ENCODE data around the gene TLK1.
"Not testable (repeated sequence)": the region's sequence is repeated elsewhere in the genome, so short reads cannot be mapped to it uniquely, and the experiment has no call there.

TLK1 gene

DNA sequence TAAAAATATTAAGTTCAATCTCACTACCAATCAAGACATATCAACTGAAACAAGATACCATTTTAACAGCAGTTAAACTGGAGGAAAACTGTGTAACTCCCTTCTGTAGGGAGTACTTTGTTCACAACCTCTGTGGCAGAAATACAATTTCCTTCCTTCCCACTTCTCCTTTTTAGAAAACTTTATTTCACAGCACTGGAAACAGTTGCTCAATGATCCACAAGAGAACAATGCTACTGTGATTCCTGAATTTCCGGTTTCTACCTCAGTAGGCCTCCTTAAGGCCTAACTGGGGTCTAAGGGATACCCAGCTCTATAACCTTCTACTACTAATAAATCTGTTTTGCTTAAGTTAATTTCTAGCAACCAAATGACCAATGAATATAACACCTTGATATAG is 14.1 kb downstream of the TLK1 start:
- FAIRE-seq (no peak), DNase-seq (ENCODE audit: insufficient read length, low spot score) (no peak)

DNA sequence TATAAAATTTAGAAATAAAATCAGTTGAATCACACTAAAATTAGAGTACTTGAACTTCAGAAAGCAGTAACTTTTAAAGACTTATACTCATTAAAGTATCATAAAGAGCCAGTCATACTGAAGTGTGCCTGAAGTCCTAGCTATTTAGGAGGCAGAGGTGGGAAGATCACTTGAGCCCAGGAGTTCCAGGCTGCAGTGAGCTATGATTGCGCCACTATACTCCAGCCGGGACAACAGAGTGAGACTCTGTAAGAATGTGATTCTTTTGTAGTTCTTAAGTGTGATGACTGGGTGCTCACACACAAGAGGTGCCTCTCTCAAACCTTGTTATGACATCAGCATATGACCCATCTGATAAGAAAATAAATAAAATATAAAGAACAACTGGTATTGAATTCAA is 14.6 kb downstream of the TLK1 start:
- DNase-seq (ENCODE audit: insufficient read length, low spot score) (no peak), FAIRE-seq (no peak)

DNA sequence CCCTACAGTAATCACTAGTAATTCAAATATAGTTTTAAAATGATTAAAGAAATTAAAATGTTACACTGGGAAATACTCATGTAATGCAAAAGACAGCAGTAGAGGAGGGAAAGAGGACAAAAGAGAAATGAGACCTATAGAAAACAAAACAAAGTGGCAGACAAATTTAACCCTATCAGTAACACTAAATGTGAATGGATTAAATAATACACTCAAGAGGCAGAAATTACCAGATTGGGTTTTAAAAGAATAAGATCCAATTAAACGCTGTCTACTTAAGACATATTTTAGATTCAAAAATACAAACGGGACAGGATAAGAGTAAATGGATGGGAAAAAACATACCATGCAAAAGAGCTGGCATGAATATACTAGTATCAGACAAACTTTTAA is 17.0 kb downstream of the TLK1 start:
- DNase-seq (ENCODE audit: insufficient read length, low spot score) (no peak), FAIRE-seq (no peak)

DNA sequence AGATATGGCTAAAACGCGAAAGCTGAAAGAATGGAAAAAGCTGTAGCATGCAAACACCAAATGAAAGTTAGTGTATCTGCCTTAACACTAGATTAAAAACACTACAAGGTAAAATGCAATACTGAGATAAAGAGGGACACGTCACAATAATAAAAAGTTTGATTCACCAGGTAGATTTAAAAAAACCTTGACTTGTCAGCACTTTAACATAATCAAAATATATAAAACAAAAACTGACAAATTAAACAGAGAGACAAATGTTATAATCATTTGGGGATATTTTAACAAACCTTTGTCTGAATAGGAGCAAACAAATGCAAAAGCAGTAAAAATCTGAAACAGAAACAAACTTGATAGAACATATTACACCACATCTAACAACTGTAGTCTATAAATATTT is 18.3 kb downstream of the TLK1 start:
- DNase-seq (ENCODE audit: insufficient read length, low spot score), result no peak
- no peak for FAIRE-seq

DNA sequence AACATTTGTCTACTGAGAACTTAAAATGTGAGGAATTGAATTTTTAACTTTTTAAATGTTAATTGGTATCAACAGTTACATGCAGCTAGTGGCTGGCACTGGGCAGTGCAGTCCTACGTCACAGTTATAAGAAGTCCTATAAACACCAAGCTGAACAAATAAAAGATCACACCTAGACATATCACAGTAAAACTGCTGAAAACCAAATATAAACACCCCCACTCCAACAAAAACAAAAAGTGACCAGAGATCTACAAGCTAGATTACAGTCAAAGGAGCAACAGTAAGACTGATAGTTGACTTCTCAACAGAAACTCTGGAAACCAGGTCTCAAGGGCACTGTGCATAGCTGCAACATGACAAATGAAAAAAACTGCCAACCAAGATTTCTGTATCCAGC is 19.4 kb downstream of the TLK1 start:
- no peak for DNase-seq (ENCODE audit: insufficient read length, low spot score)

DNA sequence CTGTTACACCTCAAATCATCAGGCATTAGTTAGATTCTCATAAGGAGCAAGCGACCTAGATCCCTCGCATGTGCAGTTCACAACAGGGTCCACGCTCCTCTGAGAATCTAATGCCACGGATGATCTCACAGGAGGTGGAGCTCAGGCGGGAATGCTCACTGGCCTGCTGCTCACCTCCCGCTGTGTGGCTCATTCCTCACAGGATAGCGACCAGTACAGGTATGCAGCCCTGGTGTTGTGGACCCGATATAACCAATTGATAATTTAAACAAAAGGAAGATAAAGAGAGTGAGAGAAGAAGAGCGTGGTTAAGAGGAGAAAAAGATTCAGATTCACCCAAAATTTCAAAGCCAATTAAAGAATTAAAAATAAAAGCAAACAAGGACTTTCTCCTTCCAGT is 20.8 kb downstream of the TLK1 start:
- DNase-seq (ENCODE audit: insufficient read length, low spot score) (no peak), FAIRE-seq (no peak)

More for the DNA sequence above, 19.4 kb downstream of the TLK1 start:
- no peak for FAIRE-seq

DNA sequence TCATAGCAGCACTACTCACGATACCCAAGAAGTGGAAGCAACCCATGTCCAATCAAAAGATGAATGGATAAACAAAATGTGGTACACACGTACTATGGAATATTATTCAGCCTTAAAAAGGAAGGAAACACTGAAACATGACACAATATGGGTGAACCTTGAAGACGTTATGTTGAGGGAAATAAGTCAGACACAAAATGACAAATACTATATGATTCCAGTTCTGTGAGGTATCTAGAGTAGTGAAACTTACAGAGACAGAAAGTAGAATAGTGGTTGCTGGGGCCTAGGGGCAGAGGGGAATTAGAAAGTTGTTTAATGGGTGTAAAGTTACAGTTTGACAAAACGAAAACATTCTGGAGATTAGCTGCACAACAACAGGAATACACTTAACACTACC is 24.7 kb downstream of the TLK1 start:
- FAIRE-seq, result no peak
- DNase-seq (ENCODE audit: insufficient read length, low spot score), result no peak

DNA sequence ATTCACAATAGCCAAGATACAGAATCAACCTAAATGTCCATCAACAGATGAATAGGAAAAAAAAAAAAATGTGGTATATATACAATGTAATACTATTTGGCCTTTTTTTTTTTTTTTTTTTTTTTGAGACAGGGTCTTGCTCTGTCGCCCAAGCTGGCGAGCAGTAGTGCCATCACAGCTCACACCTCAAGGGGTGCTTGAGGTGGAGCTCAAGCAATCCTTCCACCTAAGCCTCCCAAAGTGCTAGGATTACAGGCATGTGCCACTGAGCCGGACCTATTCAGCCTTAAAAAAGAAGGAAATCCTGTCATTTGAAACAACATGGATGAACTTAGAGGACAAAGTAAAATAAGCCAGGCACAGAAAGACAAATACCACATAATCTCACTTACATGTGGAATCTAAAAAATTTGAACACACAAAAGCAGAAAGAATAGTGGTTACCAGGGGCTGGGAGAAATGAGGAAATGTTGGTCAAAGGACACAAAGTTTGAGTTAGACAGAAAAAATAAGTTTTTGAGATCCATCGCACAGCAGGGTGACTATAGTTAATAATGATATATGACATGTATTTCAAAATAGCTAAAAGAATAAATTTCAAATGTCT is 26.0 kb downstream of the TLK1 start:
- DNase-seq (ENCODE audit: insufficient read length, low spot score) (no peak), FAIRE-seq (no peak)

DNA sequence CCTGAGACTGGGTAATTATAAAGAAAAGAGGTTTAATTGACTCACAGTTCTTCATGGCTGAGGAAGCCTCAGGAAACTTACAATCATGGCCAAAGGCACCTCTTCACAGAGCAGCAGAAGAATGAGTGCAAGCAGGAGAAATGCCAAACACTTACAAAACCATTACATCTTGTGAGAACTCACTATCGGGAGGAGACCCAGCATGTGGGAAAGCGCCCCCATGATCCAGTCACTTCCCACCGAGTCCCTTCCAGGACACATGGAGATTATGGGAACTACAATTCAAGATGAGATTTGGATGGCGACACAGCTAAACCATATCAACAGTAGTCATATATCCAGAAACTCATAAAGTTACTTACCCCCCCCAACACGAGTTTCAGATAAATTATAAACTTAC is 28.6 kb downstream of the TLK1 start:
- DNase-seq (ENCODE audit: insufficient read length, low spot score), result no peak
- peak; percentile 13 for FAIRE-seq

DNA sequence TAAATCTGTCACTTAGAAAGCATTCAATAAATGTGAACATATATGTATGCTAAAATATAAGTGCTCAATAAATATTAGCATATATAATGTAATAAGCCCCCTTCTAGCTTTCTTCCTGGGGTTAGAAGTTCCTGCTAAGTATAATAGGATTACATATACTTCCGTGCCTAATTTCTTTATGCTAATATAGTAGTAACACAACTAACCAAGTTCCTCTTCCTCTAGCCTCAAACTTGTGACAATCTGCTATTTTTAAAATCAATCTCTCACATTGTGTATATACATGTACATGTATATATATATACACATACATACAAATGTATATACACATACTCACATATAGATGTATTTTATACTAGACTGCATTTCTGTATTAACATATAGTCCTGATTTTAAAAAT is 32.2 kb downstream of the TLK1 start:
- FAIRE-seq (no peak), DNase-seq (ENCODE audit: insufficient read length, low spot score) (no peak)

DNA sequence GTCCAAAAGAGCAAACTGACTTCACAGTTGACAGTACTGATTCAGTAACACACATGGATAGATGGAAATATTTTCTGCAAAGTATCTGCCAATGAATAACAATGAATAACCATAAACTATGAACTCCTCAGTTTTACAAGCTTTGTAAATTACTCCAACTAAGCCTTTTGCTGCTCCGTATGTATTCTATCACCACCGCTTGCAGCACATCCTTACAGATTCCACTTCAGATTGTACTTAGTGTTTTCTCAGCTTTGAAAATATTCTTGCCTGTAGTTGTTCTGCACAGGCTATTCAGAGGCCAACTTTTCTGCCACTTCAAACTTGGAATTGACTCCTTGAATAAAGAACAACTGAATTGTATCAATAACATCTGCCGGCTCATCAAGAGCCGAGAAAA is 36.2 kb downstream of the TLK1 start:
- DNase-seq (ENCODE audit: insufficient read length, low spot score) (no peak), FAIRE-seq (no peak)

DNA sequence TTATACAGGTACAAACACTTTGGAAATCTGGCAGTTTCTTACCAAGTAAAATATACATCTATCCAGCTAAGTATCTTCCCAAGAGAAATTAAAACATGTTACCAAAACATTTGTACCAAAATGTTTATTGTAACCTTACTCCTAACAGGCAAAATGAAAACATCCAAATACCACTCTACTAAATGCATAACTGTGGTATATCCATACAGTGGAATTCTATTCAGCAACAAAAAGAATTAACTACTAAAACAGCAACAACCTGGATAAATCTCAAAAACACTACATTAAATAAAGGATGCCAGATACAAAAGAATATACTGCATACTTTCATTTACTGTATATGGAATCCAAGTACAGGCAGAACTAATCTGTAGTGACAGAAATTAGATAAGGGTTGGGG is 51.1 kb downstream of the TLK1 start:
- FAIRE-seq (no peak), DNase-seq (ENCODE audit: insufficient read length, low spot score) (no peak)

DNA sequence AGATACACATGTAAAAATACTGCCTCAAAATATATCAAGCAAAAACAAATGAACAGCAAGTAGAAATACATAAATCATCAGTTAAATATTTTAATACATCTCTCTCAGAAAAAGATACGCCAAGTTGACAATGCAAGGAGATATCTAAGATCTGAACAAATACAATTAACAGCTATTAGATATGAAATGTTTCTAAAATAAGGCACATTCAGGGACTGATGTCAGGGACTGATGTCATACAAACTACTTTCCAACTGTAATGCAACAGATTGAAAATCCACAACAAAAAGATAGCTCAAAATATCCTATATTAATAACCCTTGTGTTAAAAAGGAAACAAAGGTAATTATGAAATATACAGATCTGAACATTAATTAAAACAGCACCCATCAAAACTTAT is 51.7 kb downstream of the TLK1 start:
- DNase-seq (ENCODE audit: insufficient read length, low spot score) (no peak), FAIRE-seq (no peak)

DNA sequence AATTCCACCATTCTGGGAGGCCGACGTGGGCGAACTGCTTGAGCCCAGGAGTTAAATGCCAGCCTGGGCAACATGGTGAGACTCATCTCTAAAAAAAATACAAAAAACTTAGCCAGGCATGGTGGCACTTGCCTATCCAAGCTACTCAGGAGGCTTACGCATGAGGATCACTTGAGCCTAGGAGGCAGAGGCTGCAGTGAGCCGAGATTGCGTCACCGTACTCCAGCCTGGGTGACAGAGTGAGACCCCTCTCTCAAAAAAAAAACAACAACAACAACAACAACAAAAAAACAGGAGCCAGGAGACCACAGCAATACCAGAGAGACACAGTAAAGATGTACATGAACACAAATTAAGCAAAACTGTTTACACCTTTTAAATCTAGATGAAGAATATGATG is 52.9 kb downstream of the TLK1 start:
- FAIRE-seq (no peak), DNase-seq (ENCODE audit: insufficient read length, low spot score) (no peak)

DNA sequence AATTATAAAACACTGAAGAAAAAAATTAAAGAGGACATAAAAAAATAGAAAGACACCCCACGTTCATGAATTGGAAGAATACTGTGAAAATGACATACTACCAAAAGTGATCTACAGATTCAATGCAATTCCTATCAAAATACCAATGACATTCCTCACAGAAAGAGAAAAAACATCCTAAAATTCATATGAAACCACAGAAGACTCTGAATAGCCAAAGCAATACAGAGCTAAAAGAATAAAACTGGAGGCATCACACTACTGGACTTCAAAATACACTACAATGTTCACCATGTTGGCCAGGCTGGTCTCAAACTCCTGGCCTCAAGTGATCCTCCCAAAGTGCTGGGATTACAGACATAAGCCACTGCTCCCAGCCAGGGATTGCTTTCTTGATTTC is 56.3 kb downstream of the TLK1 start:
- DNase-seq (ENCODE audit: insufficient read length, low spot score), result no peak
- no peak for FAIRE-seq

DNA sequence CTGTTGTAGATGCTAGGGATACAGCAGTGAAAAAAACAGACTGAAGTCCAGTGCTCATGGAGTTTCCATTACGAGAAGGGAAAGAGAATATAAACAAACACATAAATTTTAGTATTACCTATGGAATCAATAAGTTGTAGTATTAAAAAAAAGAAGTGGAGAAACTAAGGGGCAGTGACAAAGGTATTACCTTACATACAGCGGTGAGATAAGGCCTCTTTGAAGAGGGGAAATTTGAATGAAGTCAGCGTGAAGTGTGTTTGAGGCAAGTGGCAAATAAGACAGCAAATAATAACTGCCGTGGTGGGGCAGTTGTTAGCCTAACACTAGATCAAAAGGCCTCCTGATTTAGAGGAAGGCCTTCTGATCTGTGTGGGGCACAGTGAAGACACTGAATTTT is 57.9 kb downstream of the TLK1 start:
- no peak for FAIRE-seq
- DNase-seq (ENCODE audit: insufficient read length, low spot score), result no peak

DNA sequence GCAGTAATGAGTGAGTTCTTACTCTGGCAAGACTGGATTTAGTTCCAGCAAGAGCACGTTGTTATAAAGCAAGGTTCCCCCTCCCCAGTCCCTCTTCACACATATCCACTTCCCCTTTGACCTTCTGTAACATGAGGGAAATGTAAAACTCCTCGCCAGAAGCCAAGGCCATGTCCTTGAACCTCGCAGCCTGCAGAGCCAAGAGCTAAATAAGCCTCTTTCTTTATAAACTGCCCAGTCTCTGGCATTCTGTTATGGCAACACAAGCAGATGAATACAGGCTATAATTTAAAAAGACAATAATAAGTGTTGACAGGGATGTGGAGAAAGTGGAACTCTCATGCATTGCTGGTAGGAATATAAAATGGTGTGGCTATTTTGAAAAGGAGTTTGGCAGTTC is 60.3 kb downstream of the TLK1 start:
- FAIRE-seq, result no peak
- no peak for DNase-seq (ENCODE audit: insufficient read length, low spot score)

DNA sequence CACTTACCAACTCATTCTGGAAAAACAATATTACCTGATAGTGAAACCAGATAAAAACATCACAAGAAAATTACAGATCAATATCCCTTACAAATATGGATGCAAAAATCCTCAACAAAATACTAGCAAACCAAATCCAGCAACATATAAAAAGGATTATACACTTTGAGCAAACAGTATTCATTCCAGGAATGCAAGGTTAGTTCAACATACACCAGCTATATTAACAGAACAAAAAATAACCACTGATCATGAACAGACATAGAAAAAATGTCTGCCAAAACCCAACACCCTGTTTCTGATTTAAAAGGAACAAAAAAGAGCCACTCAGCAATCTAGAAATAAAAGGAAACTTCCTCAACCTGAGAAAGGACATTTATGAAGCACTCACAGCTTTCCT is 62.1 kb downstream of the TLK1 start:
- FAIRE-seq (no peak), DNase-seq (ENCODE audit: insufficient read length, low spot score) (no peak)

DNA sequence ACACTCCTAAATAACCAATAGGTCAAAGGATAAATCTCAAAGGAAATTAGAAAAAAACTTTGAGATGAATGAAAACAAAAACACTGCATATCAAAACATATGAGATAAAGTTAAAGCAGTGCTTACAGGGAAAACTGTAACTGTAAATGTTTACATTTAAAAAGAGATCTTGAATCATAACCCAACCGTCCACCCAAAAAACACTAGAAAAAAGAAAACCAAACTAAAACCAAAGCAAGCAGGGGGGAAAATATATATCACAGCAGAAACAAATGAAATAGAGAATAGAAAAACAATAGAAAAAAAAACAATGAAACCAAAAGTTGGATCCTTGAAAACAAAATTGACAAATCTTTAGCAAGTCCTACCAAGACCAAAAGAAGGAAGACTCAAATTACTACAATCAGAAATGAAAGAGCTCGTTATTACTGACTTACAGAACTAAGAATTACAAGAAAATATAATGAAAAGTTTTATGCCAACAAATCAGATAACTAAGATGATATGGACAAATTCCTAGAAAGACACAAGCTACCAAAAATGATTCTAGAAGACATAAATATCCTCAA is 65.6 kb downstream of the TLK1 start:
- no peak for FAIRE-seq
- no peak for DNase-seq (ENCODE audit: insufficient read length, low spot score)

DNA sequence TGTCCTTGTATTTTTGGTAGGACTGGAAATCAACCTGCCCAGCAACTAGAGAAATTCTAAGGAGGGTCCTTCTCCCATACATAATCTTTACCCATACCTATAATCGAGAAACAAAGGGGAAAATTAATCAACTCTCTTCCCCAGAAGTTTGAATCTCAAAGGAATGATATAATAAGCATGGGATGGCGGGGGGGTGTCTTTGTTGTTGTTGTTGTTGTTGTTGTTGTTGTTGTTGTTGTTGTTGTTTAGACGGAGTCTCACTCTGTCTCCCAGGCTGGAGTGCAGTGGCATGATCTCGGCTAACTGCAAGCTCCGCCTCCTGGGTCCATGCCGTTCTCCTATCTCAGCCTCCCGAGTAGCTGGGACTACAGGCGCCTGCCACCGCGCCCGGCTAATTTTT is 69.2 kb downstream of the TLK1 start:
- FAIRE-seq; DNase-seq (ENCODE audit: insufficient read length, low spot score): not testable (repeated sequence)

DNA sequence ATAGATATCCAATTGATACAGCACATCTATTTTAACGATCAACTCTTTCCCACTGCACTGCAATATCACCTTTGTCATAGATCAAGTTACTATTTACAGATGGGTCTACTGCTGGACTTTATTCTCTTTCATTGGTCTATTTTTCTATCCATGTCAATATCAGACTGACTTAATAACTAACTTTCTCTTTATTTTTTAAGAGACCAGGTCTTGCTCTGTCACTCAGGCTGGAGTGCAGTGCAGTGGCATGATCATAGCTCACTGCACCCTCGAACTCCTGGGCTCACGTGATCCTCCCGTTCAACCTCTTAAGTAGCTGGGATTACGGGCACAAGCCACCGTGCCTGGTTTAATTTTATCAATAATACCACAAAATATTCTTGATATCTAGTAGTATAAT is 71.2 kb downstream of the TLK1 start:
- FAIRE-seq, result no peak
- no peak for DNase-seq (ENCODE audit: insufficient read length, low spot score)

DNA sequence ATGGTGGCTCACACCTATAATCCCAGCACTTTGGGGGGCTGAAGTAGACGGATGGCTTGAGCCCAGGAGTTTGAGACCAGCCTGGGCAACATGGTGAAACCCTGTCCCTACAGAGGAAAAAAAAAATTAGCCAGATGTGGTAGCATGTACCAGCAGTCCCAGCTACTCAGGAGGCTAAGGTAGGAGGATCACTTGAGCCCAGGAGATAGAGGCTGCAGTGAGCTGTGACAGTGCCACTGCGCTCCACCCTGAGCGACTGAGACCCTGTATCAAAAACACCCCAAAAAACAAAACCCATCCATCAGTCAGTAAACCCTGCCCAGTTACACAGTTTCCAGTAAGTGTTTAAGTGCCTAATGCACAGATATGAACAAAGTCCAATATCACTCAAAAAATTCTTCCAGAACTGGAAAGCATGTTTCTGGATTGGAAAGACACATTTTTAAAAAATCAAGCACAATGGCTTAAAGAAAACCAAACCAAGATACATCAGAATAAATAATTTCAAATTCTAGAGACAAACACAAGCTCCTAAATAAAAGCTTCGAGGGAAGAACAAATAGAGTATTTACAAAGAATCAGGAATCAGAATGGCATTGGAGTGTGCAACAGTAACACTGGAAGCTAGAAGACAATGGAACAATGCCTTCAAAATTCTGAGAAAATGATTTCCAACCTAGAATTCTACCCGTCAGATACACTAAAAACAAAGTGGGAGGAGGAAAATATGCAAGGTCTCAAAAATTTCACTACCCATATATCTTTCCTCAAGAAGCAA is 72.4 kb downstream of the TLK1 start:
- DNase-seq (ENCODE audit: insufficient read length, low spot score) (no peak), FAIRE-seq (no peak)

Data from HTR-8/SVneo (cell line).